ENCODE results near the gene ASB13. TPM values are rescaled to one million over a fixed set of nuclear protein-coding genes. Genes with fewer than 3 reads are reported as not detected.

The ASB13 gene
- 12.7 and 14.6 TPM in 2 replicates for total RNA-seq (2014; rRNA removed; shearing (Covaris generic))
- 15.8 and 19.7 TPM in 2 replicates for polyA plus RNA-seq (2015; cell fraction: cytosol; rRNA removed)
- polyA plus RNA-seq (2015; cell fraction: nucleus; rRNA removed), result 3.6 and 8.0 TPM in 2 replicates

DNA sequence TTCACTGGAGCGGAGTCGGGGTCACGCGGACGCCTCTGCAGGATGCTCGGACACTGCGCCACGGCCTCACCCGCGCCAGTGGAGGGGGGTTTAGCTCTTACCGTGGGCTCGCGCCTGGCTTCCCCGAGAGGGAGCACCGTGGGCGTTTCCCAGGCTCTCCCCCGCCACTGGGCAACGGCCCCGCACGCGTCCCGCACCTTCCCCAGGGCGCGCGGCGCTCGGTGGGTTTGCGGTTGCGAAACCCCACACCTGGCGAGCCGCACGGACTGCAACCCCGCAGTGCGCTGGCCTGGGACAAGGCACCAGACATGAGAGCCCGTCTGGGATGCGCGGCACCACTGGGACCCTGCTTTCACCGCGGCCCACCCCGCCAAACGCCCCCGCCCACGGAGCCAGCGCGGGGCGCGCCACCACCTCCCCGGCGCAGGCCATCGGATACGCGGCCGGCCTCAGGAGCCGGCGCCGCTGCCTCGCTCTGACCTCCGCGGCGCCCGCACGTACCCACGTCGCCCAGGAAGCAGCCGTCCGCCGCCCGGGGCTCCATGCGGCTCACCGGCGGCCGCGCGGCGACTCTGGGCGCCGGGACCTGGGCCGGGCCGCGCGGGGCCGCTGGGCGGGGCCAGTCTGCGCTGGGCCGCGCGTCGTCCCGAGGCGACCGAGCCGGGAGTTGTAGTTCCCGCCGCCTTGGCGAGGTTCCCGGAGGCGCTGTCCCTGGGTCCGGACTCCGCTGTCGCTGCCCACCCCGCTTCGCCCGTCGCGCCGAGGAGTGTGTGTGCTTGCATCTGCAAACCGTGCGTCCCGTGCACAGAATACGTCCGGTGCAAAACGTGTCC lies at the start of gene ASB13:
TSS of gene ASB13 (minus strand) at position 588 of the 833 bp plus-strand sequence. CDS start at position 544, 44 bp downstream.
- DNase-seq (ENCODE audit: low read depth, low spot score), result peak; percentile 44
- in situ Hi-C loops (cut with HindIII; ENCODE audit: low pct_unique_long_range_greater_than_20kb, low sequenced_read_pairs), result no loop called here

DNA sequence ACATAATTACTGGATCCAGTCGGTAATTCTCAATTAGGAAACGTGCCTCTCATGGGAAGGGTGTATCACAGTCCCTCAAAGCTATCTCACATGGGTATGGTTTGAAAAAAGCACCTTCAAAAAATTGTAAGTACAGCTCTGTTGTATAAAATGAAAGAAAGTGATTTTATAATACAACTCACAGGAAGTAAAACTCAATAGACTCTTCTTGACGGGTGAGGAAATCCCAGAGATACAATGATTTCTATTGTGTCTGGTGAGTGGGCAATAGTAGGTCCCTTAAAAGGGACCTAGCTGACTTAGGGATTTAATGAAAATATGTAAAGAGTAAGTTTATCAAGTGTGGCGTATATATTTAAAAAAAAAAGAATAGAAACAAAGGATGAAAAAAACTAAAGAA lies 45.2 kb upstream of the ASB13 start:
- peak; percentile 76 for DNase-seq (ENCODE audit: low read depth, low spot score)
- in situ Hi-C loops (cut with HindIII; ENCODE audit: low pct_unique_long_range_greater_than_20kb, low sequenced_read_pairs), result no loop called here

- in situ Hi-C loops (cut with HindIII; ENCODE audit: low pct_unique_long_range_greater_than_20kb, low sequenced_read_pairs), result no loop called here
- DNase-seq (ENCODE audit: low read depth, low spot score), result no peak
Measured at GRCh38 chr10:5710859-5711258, 44.5 kb upstream of the ASB13 start.

DNA sequence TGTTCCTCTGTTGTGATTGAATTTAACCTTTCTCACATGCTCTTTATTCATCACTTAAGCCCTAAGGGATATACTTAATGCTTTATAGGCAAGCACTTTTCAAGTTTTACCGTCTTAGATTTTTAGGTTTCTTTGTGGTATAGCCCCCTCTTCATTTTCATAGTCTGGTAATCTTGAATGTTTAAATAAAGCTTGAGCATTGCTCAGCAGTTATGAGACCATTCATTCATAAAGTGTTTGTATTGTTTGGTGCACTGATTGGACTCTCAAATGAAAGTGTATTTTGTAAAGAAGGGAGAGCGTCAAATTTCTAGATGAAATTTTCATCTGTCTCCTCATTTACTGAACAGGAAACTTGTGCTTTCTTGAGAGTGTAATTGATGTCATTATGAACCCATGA lies 43.5 kb upstream of the ASB13 start:
- in situ Hi-C loops (cut with HindIII; ENCODE audit: low pct_unique_long_range_greater_than_20kb, low sequenced_read_pairs), result no loop called here
- DNase-seq (ENCODE audit: low read depth, low spot score), result no peak

DNA sequence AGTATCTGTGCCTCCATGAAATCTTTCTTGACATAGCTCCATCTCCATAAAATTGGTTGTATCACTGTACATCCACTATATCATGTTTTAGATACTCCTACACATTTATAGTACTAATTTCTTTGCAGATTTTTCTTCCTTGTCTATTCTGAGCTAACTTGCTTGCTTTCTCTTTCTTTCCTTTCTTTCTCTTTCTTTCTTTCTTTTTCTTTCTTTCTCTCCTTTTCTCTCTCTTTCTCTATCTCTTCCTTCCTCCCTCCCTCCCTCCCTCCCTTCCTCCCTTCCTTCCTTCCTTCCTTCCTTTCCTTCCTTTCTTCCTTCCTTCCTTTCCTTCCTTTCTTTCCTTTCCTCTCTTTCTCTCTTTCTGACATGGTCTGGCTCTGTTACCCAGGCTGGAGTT lies 42.0 kb upstream of the ASB13 start:
- in situ Hi-C loops (cut with HindIII; ENCODE audit: low pct_unique_long_range_greater_than_20kb, low sequenced_read_pairs), result no loop called here
- DNase-seq (ENCODE audit: low read depth, low spot score), result no peak

GRCh38 chr10:5698062-5698461 lies 31.7 kb upstream of the ASB13 start:
- in situ Hi-C loops (cut with HindIII; ENCODE audit: low pct_unique_long_range_greater_than_20kb, low sequenced_read_pairs), result no loop called here
- no peak for DNase-seq (ENCODE audit: low read depth, low spot score)

DNA sequence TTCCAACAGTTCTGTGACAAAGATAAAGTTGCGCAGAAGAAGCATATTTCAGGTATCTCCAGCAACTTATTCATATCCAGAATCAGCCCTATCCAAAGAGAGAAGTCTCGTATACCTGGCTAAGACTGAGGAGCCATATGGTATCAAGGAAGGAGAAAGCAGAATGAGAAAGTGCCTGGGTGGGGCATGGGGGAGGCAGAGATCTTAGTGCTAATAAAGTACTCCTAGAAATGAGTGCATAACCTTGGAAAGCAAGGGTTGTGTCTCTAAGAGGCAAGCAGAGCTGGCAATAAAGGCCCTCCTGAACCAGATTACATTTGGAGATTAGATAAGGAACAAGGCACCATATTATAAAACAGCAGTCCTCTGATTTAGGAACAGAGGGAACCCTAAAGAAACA lies 30.9 kb upstream of the ASB13 start:
- no peak for DNase-seq (ENCODE audit: low read depth, low spot score)
- in situ Hi-C loops (cut with HindIII; ENCODE audit: low pct_unique_long_range_greater_than_20kb, low sequenced_read_pairs), result no loop called here

GRCh38 chr10:5694573-5694972 lies 28.2 kb upstream of the ASB13 start:
- in situ Hi-C loops (cut with HindIII; ENCODE audit: low pct_unique_long_range_greater_than_20kb, low sequenced_read_pairs), result no loop called here
- DNase-seq (ENCODE audit: low read depth, low spot score), result no peak

DNA sequence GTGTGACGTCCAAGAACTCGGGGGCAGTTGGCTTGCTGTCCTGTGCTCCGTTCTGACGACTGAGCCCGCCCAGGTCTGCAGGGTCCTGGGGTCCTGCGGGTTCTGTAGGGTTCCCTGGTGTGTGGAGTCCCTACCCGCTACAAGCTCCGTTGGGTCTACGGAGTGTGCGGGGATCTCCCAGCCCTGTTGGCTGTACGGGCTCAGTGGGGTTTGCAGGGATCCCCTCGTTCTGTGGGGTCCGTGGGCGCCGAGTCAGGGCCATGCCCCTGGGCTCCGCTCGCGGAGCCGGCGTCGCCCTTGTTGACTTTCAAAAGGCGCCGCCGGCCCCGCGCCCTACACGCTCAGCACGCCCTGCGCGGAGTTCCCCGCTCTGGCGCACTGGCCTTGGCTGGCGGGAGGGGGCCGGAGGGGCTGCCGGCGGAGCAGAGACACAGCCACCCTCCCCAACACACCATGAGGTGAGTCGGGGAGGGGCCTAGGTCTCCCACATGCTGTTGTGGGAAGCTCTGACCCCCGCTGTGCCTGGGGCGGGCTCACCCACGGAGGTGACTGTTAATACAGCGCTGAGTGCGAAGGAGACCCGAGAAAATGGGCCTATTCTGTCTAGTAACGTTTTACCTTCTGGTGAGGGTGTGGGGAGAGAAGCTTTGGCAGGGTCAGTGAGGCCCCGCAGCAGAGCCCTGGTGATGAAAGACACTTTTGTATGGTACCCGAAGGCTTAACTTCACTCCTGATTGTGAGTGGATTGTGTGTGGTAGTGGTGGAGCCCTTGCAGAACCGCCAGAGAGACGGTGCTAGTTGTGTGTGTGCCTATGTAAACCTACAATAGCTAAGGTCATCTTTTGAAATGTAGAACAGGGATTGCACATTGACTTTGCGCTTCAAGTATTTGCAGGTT lies 26.3 kb upstream of the ASB13 start:
- in situ Hi-C loops (cut with HindIII; ENCODE audit: low pct_unique_long_range_greater_than_20kb, low sequenced_read_pairs), result no loop called here
- DNase-seq (ENCODE audit: low read depth, low spot score), result peak; percentile 63

- in situ Hi-C loops (cut with HindIII; ENCODE audit: low pct_unique_long_range_greater_than_20kb, low sequenced_read_pairs), result no loop called here
- no peak for DNase-seq (ENCODE audit: low read depth, low spot score)
Measured at GRCh38 chr10:5691786-5692185, 25.4 kb upstream of the ASB13 start.

DNA sequence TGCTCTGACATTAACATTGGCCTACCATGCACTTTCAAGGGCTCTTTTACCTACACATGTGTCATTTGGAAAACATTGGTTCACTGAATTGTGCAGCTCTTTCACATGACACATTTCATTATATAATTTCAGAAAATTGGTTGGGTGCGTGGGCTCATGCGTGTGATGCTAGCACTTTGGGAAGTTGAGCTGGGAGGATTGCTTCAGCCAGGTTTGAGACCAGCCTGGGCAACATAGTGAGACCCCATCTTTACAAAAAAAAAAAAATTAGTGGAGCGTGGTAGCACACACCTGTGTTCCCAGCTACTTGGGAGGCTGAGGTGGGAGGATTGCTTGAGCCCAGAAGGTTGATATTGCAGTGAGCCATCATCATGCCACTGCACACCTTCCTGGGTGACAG lies 22.2 kb upstream of the ASB13 start:
- in situ Hi-C loops (cut with HindIII; ENCODE audit: low pct_unique_long_range_greater_than_20kb, low sequenced_read_pairs), result no loop called here

DNA sequence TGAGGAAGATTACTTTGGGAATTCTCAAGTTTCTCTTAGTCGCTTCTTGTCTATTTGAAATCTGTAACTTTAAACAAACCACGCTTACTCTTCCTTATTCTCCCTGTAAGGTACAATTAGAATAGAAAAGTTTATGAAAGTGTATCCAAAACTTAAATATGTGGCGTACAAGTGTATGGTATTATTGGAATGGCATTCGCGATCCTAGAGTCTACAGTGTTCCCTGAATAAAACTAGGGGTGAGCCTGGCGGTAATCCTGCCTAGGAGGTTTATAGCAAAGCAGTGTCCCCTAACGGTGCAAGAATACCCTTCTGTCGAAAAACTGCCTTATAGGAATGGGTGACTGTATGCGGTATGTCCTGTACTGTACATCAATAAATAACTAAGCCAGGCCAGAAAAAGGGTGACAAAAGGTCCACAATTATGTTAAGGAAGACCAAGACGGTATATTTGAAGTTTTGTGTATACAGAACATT lies 19.4 kb upstream of the ASB13 start:
- in situ Hi-C loops (cut with HindIII; ENCODE audit: low pct_unique_long_range_greater_than_20kb, low sequenced_read_pairs), result no loop called here
- DNase-seq (ENCODE audit: low read depth, low spot score), result no peak

More for the DNA sequence above, 22.2 kb upstream of the ASB13 start:
- no peak for DNase-seq (ENCODE audit: low read depth, low spot score)

DNA sequence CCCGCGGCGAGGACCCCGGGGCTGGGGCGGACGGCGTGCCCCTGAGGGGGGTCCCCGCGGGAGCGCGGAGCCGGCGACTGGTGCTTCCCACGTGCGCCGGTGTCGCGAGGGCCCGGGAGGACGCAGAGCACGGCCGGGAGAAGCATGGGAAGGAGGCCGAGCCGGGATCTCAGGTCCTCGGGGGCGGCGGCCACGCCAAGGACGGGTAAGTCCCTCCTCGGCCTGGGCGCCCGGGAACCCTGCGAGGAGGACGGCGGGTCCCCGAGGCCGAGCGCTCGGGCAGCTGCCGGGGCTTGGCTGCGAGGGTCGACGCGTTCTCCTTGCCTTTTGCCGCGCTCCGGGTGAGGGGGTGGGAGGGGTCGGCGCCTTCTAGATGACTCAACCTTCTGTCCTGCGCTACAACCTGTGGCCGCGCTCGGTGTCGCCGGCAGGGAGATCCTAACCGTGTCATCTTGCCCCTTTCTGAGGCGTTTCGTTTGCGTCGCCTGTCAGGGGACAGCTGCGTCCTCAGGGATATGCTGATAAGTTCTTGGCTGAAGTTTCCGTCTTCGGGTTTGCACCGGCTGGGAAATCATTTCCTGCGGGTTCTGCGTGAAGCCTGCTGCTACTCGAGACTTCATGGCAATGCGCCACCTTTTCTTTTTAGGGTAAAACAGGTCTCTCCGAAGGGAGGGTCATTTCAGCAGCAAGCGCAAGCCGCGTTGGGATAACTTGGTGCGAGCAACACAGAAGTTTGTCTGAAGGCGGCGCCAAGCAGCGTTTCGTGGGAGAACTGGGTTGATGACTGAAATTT lies 18.8 kb upstream of the ASB13 start:
- in situ Hi-C loops (cut with HindIII; ENCODE audit: low pct_unique_long_range_greater_than_20kb, low sequenced_read_pairs), result no loop called here
- peak; percentile 66 for DNase-seq (ENCODE audit: low read depth, low spot score)

- in situ Hi-C loops (cut with HindIII; ENCODE audit: low pct_unique_long_range_greater_than_20kb, low sequenced_read_pairs), result no loop called here
- peak; percentile 96 for DNase-seq (ENCODE audit: low read depth, low spot score)
Measured at GRCh38 chr10:5684318-5684970, 18.0 kb upstream of the ASB13 start, which contains the start of gene TASOR2. Gene TASOR2 (plus strand): TSS chr10:5684838. CDS start chr10:5720643, 35,805 bp downstream.

DNA sequence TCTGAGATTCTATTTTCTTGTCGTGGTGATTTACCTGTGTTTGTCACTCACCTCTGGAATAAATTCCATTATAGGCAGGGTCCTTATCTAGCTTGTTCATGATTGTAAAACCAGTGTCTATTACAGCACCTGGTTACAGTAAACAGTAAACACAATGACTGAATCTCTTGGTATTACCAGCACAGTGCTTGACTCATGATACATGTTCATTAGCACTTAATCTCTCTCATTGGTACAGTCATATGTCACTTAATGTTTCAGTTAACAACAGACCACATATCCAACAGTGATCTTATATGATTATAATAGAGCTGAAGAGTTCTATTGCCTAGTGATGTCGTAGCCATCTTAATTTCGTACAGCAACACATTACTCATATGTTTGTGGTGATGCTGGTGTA lies 16.7 kb upstream of the ASB13 start:
- in situ Hi-C loops (cut with HindIII; ENCODE audit: low pct_unique_long_range_greater_than_20kb, low sequenced_read_pairs), result no loop called here
- DNase-seq (ENCODE audit: low read depth, low spot score), result no peak

DNA sequence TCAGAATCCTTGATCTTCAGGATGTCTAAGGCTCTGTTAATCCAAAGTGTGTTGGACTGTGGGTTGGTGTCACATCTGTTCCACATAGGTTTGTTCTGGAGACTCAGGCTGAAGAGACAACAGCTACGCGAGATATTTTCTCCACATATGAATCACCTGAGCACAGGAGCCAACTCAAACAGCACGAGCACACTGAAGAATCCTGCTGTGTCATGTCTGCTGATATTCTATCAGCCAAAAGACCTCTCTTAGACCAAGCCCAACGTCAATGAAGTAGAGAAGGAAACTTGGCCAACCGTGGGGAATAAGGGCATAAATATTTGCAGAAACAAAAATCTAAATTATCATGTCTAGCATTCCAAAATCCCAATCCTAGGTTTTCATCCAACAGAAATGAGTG lies 15.5 kb upstream of the ASB13 start:
- in situ Hi-C loops (cut with HindIII; ENCODE audit: low pct_unique_long_range_greater_than_20kb, low sequenced_read_pairs), result no loop called here
- no peak for DNase-seq (ENCODE audit: low read depth, low spot score)

DNA sequence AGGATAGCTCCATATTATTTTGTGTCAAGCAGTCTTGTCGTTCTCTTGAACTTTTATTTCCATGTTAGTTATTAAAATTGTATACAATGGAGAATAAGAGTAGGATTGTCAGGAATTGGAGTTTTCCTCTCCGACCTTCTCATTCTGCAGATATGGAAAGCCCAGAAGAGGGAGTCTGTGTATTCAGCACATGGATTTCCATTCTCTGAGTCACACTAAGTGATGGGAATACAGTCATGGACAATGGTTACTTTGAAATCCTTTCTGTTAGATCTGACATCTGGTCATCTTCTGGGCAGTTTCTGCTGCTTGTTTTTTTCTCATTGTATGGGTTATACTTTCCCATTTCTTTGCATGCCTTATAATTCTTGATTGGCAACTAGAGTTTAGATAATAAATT lies 13.2 kb upstream of the ASB13 start:
- in situ Hi-C loops (cut with HindIII; ENCODE audit: low pct_unique_long_range_greater_than_20kb, low sequenced_read_pairs), result no loop called here
- peak; percentile 43 for DNase-seq (ENCODE audit: low read depth, low spot score)

Measured in SK-MEL-5 (cell line).